ENCODE data around the gene RTN4R.

RTN4R gene

DNA sequence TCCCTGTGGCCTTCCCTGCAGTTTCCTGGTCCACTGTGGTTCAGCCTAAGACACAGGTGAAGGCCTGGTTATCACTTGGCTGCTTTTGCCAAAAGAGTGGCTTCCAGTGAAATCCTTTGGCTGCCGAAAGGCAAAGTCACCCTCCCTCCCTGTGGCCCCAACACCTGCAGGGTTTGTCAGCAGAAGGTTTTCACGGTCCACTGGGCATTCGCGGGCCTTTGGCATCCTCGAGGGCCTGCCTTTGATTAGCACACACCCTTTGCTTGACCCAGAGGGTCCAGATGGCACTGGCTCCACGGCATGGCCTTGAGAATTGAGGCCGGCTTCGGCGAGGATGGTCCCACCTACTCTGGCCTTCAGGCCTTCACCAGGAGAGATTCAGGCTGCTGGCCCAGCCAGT, 35.3 kb downstream of the RTN4R start:
- H3K27me3 ChIP-seq (replicated peaks in 2 of 5; ENCODE audit: control insufficient read depth in 4 of 5, insufficient read depth in 5 of 5, low read length in 4 of 5), result no peaks in the 10 kb centered on the region
- H3K4me1 ChIP-seq (ENCODE audit: control extremely low read depth in 1 of 4, control insufficient read depth in 4 of 4, insufficient read depth in 4 of 4, low read length in 3 of 4), result peaks cover 0 to 10% (median 4%) of the 10 kb centered on the region in 4 experiments
- WGBS (ENCODE audit: insufficient coverage), result 95% methylated on average over 7 of the region's 9 CpGs
- no peak overlapping the region for H3K27ac ChIP-seq (ENCODE audit: insufficient read depth in 1 of 2, low read depth in 1 of 2, low read length in 2 of 2, poor library complexity in 1 of 2, severe bottlenecking in 2 of 2)
- H3K9me3 ChIP-seq (ENCODE audit: control extremely low read depth in 1 of 5, control insufficient read depth in 4 of 5, insufficient read depth in 2 of 5, low read depth in 1 of 5, low read length in 4 of 5), result no peaks in the 10 kb centered on the region
- no peaks in the 10 kb centered on the region for H3K36me3 ChIP-seq (ENCODE audit: control insufficient read depth in 4 of 4, insufficient read depth in 4 of 4, low read length in 3 of 4)
- no peak overlapping the region for H3K4me3 ChIP-seq (ENCODE audit: control insufficient read depth in 1 of 7, extremely low read depth in 1 of 7, insufficient read depth in 4 of 7, low read depth in 2 of 7, low read length in 6 of 7)
- POLR2A ChIA-PET, result no interaction called here
- CTCF ChIA-PET, result no interaction called here
- no peak for DNase-seq

DNA sequence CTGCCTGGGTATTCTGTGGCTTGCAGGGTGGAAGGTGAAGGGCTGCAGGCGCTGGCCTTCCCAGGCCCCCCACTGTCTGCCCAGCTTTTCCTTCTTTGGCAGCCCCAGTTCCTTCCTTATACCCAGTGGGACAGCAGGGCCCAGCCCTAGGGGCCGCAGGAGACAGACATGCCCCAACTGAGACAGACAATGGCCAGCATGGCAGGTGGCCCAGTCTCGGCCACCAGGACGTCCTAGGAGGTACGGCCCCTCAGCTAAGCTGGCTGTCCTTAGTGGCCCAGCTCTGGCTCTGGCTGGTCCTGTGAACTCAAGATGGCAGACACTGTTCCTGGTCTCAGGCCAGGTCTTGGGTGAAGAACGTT, 35.9 kb downstream of the RTN4R start:
- ChIA-PET CTCF (no interaction called here), POLR2A (no interaction called here)
- H3K4me1 ChIP-seq (ENCODE audit: control extremely low read depth in 1 of 4, control insufficient read depth in 4 of 4, insufficient read depth in 4 of 4, low read length in 3 of 4), result peaks cover 0 to 5% (median under 1%) of the 10 kb centered on the region in 4 experiments
- no peak for DNase-seq
- WGBS (ENCODE audit: insufficient coverage), result 100% methylated on average over 5 of the region's 6 CpGs
- no peaks in the 10 kb centered on the region for H3K27me3 ChIP-seq (replicated peaks in 2 of 5; ENCODE audit: control insufficient read depth in 4 of 5, insufficient read depth in 5 of 5, low read length in 4 of 5)
- H3K9me3 ChIP-seq (ENCODE audit: control extremely low read depth in 1 of 5, control insufficient read depth in 4 of 5, insufficient read depth in 2 of 5, low read depth in 1 of 5, low read length in 4 of 5), result no peaks in the 10 kb centered on the region
- H3K27ac ChIP-seq (ENCODE audit: insufficient read depth in 1 of 2, low read depth in 1 of 2, low read length in 2 of 2, poor library complexity in 1 of 2, severe bottlenecking in 2 of 2), result no peak overlapping the region
- H3K4me3 ChIP-seq (ENCODE audit: control insufficient read depth in 1 of 7, extremely low read depth in 1 of 7, insufficient read depth in 4 of 7, low read depth in 2 of 7, low read length in 6 of 7), result no peak overlapping the region
- no peaks in the 10 kb centered on the region for H3K36me3 ChIP-seq (ENCODE audit: control insufficient read depth in 4 of 4, insufficient read depth in 4 of 4, low read length in 3 of 4)

DNA sequence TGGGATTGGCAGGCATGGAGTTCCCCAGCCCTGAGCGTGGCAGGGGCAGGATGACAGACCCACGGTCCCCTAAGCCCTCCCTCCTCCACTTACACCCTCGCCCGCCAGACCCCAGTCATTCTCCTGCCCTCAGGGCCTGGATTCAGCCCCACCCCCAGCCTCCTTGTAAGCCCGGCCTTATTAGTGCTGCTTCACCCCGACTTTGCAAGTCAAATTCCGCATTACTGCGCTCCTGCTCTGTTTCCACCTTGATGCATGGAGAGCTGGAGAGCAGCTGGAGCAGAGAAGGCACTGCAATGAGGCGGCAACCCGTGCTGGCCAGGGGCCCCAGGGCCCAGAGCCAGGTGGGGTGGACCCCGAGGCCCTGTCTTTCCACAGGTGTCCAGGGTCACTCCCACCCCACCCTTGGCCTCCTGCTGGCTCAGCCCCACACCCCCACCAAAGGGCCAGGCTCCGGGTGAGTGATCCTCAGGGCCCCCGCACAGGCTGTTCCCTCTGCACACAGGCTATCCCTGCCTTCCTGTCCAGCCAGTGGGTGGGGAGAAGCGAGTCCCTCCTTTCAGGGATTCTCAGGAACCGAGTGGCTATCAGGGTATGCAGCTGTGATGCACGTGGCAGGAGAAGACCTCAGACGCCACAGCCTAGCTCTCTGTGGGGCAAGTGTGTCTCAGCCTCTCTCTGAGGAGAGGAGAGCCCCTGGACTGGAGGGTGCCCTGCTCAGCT, 36.4 kb downstream of the RTN4R start:
- Histone ChIP-seq H3K27ac (ENCODE audit: insufficient read depth in 1 of 2, low read depth in 1 of 2, low read length in 2 of 2, poor library complexity in 1 of 2, severe bottlenecking in 2 of 2) (no peak overlapping the region), H3K36me3 (ENCODE audit: control insufficient read depth in 4 of 4, insufficient read depth in 4 of 4, low read length in 3 of 4) (no peaks in the 10 kb centered on the region), H3K9me3 (ENCODE audit: control extremely low read depth in 1 of 5, control insufficient read depth in 4 of 5, insufficient read depth in 2 of 5, low read depth in 1 of 5, low read length in 4 of 5) (no peaks in the 10 kb centered on the region), H3K4me3 (ENCODE audit: control insufficient read depth in 1 of 7, extremely low read depth in 1 of 7, insufficient read depth in 4 of 7, low read depth in 2 of 7, low read length in 6 of 7) (no peak overlapping the region), H3K27me3 (replicated peaks in 2 of 5; ENCODE audit: control insufficient read depth in 4 of 5, insufficient read depth in 5 of 5, low read length in 4 of 5) (no peaks in the 10 kb centered on the region), H3K4me1 (ENCODE audit: control extremely low read depth in 1 of 4, control insufficient read depth in 4 of 4, insufficient read depth in 4 of 4, low read length in 3 of 4) (no peaks in the 10 kb centered on the region)
- no peak for DNase-seq
- 84% methylated on average over 12 of the region's 17 CpGs for WGBS (ENCODE audit: insufficient coverage)
- ChIA-PET POLR2A (no interaction called here), CTCF (no interaction called here)

DNA sequence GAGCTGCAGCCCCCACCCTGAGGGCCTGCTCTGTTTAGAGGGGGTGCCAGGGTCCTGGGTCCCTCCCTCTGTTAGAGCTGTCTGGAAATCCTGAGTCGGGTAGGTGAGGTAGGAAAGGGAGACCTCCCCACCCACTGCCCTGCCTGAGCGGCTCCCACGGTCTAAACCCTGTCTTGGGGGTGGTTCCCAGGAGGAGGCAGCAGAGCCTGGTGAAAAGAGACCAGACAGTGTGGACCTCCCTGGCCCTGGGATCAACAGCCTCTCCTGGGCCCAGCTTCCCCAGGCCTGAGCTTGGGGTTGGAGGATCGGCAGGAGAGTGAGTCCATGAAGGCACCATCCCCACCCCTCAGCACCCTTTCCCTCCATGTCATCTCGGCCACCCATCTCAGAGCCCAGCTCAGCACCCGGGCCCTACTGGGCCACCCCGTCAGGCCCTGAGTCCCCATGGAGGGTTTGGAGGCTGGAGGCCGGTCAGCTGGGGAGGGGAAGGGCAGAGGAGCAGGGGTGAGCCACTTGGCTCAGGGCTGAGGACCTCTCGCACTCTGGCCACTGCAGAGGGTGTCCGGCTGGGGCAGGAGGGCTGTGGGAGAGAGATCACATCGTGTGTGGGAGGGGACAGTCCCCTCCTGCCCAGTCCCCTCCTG, 37.2 kb downstream of the RTN4R start:
- CTCF ChIA-PET, result no interaction called here

DNA sequence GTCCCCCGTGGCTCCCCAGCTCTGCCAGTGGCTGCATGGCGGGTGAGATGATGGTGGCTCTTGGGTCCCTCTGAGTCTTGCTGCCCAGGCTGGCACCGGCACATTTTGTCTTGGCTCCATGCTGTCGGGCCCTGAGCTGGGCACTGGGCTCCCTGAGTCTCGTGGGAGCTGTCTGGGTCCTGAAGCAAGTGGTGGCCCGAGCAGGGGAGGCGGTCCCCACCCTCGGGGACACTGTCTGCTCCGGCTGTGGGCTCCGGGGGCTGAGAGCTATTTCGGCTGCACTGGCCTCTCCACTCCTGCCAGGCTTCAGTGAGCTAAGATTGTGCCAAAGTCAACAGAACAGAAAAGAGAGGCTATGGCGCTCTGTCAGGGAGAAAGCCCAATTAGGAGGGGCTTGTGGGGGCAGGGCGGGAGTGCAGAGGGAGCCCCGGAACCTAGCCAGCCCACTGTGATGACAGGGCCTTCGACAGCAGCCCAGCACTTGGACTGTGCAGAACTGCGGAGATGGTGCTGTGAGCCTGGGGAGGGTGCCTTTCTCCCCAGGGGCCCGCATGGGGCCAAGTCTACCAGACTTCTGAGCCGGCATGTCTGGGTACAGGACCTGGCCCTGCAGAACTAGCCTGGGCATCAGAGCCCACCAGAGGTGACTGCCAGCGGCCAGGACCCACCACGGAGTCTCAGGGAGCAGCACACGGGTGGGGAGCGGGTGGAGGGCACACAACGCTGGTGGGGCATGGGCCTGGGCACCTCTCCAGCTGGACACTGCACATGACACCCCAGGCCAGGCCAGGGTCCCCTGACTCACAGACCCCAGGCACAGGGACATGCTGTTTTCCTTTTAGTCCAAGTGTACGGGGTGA, 38.0 kb downstream of the RTN4R start:
- no peaks in the 10 kb centered on the region for H3K36me3 ChIP-seq (ENCODE audit: control insufficient read depth in 4 of 4, insufficient read depth in 4 of 4, low read length in 3 of 4)
- no peaks in the 10 kb centered on the region for H3K27me3 ChIP-seq (replicated peaks in 2 of 5; ENCODE audit: control insufficient read depth in 4 of 5, insufficient read depth in 5 of 5, low read length in 4 of 5)
- no peaks in the 10 kb centered on the region for H3K4me1 ChIP-seq (ENCODE audit: control extremely low read depth in 1 of 4, control insufficient read depth in 4 of 4, insufficient read depth in 4 of 4, low read length in 3 of 4)
- DNase-seq, result no peak
- CTCF ChIA-PET, result interaction anchor here (0.8 kb wide), 1 partner anchor 9 kb away, joined by 6 read pairs; no protein-coding TSS in a partner anchor
- no peaks in the 10 kb centered on the region for H3K9me3 ChIP-seq (ENCODE audit: control extremely low read depth in 1 of 5, control insufficient read depth in 4 of 5, insufficient read depth in 2 of 5, low read depth in 1 of 5, low read length in 4 of 5)
- WGBS (ENCODE audit: insufficient coverage), result 97% methylated on average over 22 of the region's 24 CpGs
- H3K4me3 ChIP-seq (ENCODE audit: control insufficient read depth in 1 of 7, extremely low read depth in 1 of 7, insufficient read depth in 4 of 7, low read depth in 2 of 7, low read length in 6 of 7), result no peak overlapping the region
- POLR2A ChIA-PET, result no interaction called here
- H3K27ac ChIP-seq (ENCODE audit: insufficient read depth in 1 of 2, low read depth in 1 of 2, low read length in 2 of 2, poor library complexity in 1 of 2, severe bottlenecking in 2 of 2), result no peak overlapping the region

More for the DNA sequence above, 37.2 kb downstream of the RTN4R start:
- no peaks in the 10 kb centered on the region for H3K36me3 ChIP-seq (ENCODE audit: control insufficient read depth in 4 of 4, insufficient read depth in 4 of 4, low read length in 3 of 4)
- H3K27me3 ChIP-seq (replicated peaks in 2 of 5; ENCODE audit: control insufficient read depth in 4 of 5, insufficient read depth in 5 of 5, low read length in 4 of 5), result no peaks in the 10 kb centered on the region
- DNase-seq, result no peak
- 97% methylated on average over 4 of the region's 11 CpGs for WGBS (ENCODE audit: insufficient coverage)
- no peaks in the 10 kb centered on the region for H3K4me1 ChIP-seq (ENCODE audit: control extremely low read depth in 1 of 4, control insufficient read depth in 4 of 4, insufficient read depth in 4 of 4, low read length in 3 of 4)
- no peaks in the 10 kb centered on the region for H3K9me3 ChIP-seq (ENCODE audit: control extremely low read depth in 1 of 5, control insufficient read depth in 4 of 5, insufficient read depth in 2 of 5, low read depth in 1 of 5, low read length in 4 of 5)
- POLR2A ChIA-PET, result no interaction called here
- H3K4me3 ChIP-seq (ENCODE audit: control insufficient read depth in 1 of 7, extremely low read depth in 1 of 7, insufficient read depth in 4 of 7, low read depth in 2 of 7, low read length in 6 of 7), result no peak overlapping the region
- H3K27ac ChIP-seq (ENCODE audit: insufficient read depth in 1 of 2, low read depth in 1 of 2, low read length in 2 of 2, poor library complexity in 1 of 2, severe bottlenecking in 2 of 2), result no peak overlapping the region

DNA sequence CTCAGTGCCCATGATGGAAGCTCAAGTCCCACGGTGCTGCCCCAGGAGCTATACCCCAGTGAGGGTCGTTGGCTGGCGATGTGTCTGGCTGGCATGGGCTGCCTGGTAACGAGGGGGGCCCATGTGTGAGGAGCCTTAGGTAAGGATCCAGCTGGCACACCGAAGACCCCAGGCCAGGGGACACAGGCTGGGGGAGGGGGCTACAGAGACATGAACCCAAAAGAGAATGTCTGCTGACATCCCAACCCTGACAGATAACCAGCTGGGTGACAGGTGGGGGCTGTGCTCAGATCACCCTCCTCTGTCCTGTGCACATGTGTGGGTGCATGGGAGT, 39.2 kb downstream of the RTN4R start:
- Histone ChIP-seq H3K4me3 (ENCODE audit: control insufficient read depth in 1 of 7, extremely low read depth in 1 of 7, insufficient read depth in 4 of 7, low read depth in 2 of 7, low read length in 6 of 7) (no peak overlapping the region), H3K27me3 (replicated peaks in 2 of 5; ENCODE audit: control insufficient read depth in 4 of 5, insufficient read depth in 5 of 5, low read length in 4 of 5) (no peaks in the 10 kb centered on the region), H3K27ac (ENCODE audit: insufficient read depth in 1 of 2, low read depth in 1 of 2, low read length in 2 of 2, poor library complexity in 1 of 2, severe bottlenecking in 2 of 2) (no peak overlapping the region), H3K9me3 (ENCODE audit: control extremely low read depth in 1 of 5, control insufficient read depth in 4 of 5, insufficient read depth in 2 of 5, low read depth in 1 of 5, low read length in 4 of 5) (no peaks in the 10 kb centered on the region), H3K36me3 (ENCODE audit: control insufficient read depth in 4 of 4, insufficient read depth in 4 of 4, low read length in 3 of 4) (no peaks in the 10 kb centered on the region), H3K4me1 (ENCODE audit: control extremely low read depth in 1 of 4, control insufficient read depth in 4 of 4, insufficient read depth in 4 of 4, low read length in 3 of 4) (no peaks in the 10 kb centered on the region)
- ChIA-PET CTCF (interaction anchor here (0.7 to 1.7 kb wide), 3 partner anchors 10 to 40 kb away, joined by 3 to 7 read pairs (median 3); no protein-coding TSS in a partner anchor), POLR2A (no interaction called here)
- WGBS (ENCODE audit: insufficient coverage), result 100% methylated on average over 2 of the region's 5 CpGs
- DNase-seq, result no peak
